DOHH2 (cell line): ENCODE results near the gene CIB1.

Experiments
- H3F3A ChIP-seq: fragments of 200-600 bp; sonication (generic), shearing (Covaris generic); 2 replicates; pipeline ENCODE4 v1.6.0; 2016; ENCODE audit warnings: antibody characterized with exemption, mild to moderate bottlenecking; ENCODE audit not compliant: control insufficient read depth, insufficient read depth
- H3K27ac ChIP-seq: fragments of 200-600 bp; sonication (generic); 2 replicates; pipeline ENCODE4 v1.5.1; 2014; ENCODE audit warnings: low read depth, mild to moderate bottlenecking, low read length, moderate library complexity
- H3K27me3 ChIP-seq: fragments of 200-600 bp; sonication (generic); 2 replicates; pipeline ENCODE4 v1.6.1; 2014; ENCODE audit warnings: mild to moderate bottlenecking, low read length, mixed read lengths; ENCODE audit not compliant: control insufficient read depth
- H3K36me3 ChIP-seq: fragments of 200-600 bp; sonication (generic); 2 replicates; pipeline ENCODE4 v1.6.1; 2014; ENCODE audit warnings: mild to moderate bottlenecking, low read length, moderate library complexity, mixed read lengths; ENCODE audit not compliant: control insufficient read depth
- H3K4me1 ChIP-seq: fragments of 200-600 bp; sonication (generic); 2 replicates; pipeline ENCODE4 v1.6.1; 2014; ENCODE audit warnings: mild to moderate bottlenecking, low read length, mixed read lengths; ENCODE audit not compliant: control insufficient read depth
- H3K4me2 ChIP-seq: fragments of 200-600 bp; sonication (generic); 2 replicates; pipeline ENCODE4 v1.6.0; 2014; ENCODE audit warnings: mild to moderate bottlenecking, low read length, moderate library complexity
- H3K4me3 ChIP-seq: fragments of 200-600 bp; sonication (generic); 2 replicates; pipeline ENCODE4 v1.5.1; 2014; ENCODE audit warnings: mild to moderate bottlenecking, low read length, mixed read lengths
- H3K79me2 ChIP-seq: fragments of 200-600 bp; sonication (generic); 2 replicates; pipeline ENCODE4 v1.6.1; 2014; ENCODE audit warnings: mild to moderate bottlenecking, low read length, mixed read lengths; ENCODE audit not compliant: control insufficient read depth
- H3K9me2 ChIP-seq: fragments of 200-600 bp; sonication (generic); replicated peaks from 2 replicates; pipeline ENCODE4 v1.6.1; 2014; ENCODE audit warnings: mild to moderate bottlenecking, low read length, mixed read lengths; ENCODE audit not compliant: control insufficient read depth
- H3K9me3 ChIP-seq: fragments of 200-600 bp; sonication (generic); 2 replicates; pipeline ENCODE4 v1.6.1; 2014; ENCODE audit warnings: antibody characterized with exemption, low read length, mixed read lengths; ENCODE audit not compliant: control insufficient read depth, insufficient read depth
- H4K20me1 ChIP-seq: fragments of 200-600 bp; sonication (generic); 2 replicates; pipeline ENCODE4 v1.6.0; 2014; ENCODE audit warnings: low read depth, mild to moderate bottlenecking, antibody characterized with exemption, low read length, moderate library complexity; ENCODE audit not compliant: control insufficient read depth, insufficient read depth
- EZH2phosphoT487 ChIP-seq: fragments of 200-600 bp; sonication (generic); IDR thresholded peaks from 2 replicates; pipeline ENCODE4 v1.6.1; 2017; ENCODE audit warnings: borderline replicate concordance, mild to moderate bottlenecking, antibody characterized with exemption, low read length, moderate library complexity, mixed read lengths
- TF ChIP-seq, protein P1 (sequence below): fragments of 200-600 bp; sonication (generic); IDR thresholded peaks from one replicate; pipeline ENCODE4 v1.5.1; 2014; ENCODE audit warnings: antibody characterized with exemption, mild to moderate bottlenecking, low read depth, low read length; ENCODE audit not compliant: poor library complexity, severe bottlenecking

The CIB1 gene

GRCh38 chr15:90209591-90209990, 24.1 kb downstream of the CIB1 start:
- H4K20me1 ChIP-seq: no peaks in the 10 kb centered on the region

GRCh38 chr15:90208356-90208755, 25.4 kb downstream of the CIB1 start:
- Histone ChIP-seq H3K4me2 (no peak overlapping the region), H3K9me3 (no peaks in the 10 kb centered on the region), H3K79me2 (no peaks in the 10 kb centered on the region), H3K27me3 (no peaks in the 10 kb centered on the region), H3K36me3 (no peaks in the 10 kb centered on the region), H3K4me3 (no peak overlapping the region), H3F3A (no peaks in the 10 kb centered on the region), H3K9me2 (no peaks in the 10 kb centered on the region), H4K20me1 (no peaks in the 10 kb centered on the region), H3K4me1 (peaks cover 3% of the 10 kb centered on the region), H3K27ac (no peak overlapping the region)
- no peak for TF ChIP-seq EZH2phosphoT487
- TF ChIP-seq, protein P1, sequence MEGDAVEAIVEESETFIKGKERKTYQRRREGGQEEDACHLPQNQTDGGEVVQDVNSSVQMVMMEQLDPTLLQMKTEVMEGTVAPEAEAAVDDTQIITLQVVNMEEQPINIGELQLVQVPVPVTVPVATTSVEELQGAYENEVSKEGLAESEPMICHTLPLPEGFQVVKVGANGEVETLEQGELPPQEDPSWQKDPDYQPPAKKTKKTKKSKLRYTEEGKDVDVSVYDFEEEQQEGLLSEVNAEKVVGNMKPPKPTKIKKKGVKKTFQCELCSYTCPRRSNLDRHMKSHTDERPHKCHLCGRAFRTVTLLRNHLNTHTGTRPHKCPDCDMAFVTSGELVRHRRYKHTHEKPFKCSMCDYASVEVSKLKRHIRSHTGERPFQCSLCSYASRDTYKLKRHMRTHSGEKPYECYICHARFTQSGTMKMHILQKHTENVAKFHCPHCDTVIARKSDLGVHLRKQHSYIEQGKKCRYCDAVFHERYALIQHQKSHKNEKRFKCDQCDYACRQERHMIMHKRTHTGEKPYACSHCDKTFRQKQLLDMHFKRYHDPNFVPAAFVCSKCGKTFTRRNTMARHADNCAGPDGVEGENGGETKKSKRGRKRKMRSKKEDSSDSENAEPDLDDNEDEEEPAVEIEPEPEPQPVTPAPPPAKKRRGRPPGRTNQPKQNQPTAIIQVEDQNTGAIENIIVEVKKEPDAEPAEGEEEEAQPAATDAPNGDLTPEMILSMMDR: no peak

More at GRCh38 chr15:90209591-90209990, 24.1 kb downstream of the CIB1 start:
- H3K4me3 ChIP-seq: no peak overlapping the region
- no peaks in the 10 kb centered on the region for H3K9me2 ChIP-seq
- H3K79me2 ChIP-seq: no peaks in the 10 kb centered on the region
- no peaks in the 10 kb centered on the region for H3K9me3 ChIP-seq
- H3K4me2 ChIP-seq: no peak overlapping the region
- H3F3A ChIP-seq: no peaks in the 10 kb centered on the region; the same call in 1 of the 2 replicates
- peaks cover 13% of the 10 kb centered on the region for H3K4me1 ChIP-seq
- no peak overlapping the region for H3K27ac ChIP-seq
- TF ChIP-seq EZH2phosphoT487: no peak
- TF ChIP-seq, protein P1: no peak
- H3K27me3 ChIP-seq: no peaks in the 10 kb centered on the region
- H3K36me3 ChIP-seq: no peaks in the 10 kb centered on the region

GRCh38 chr15:90207252-90207651, 26.5 kb downstream of the CIB1 start:
- no peak for TF ChIP-seq EZH2phosphoT487
- TF ChIP-seq, protein P1: no peak
- no peaks in the 10 kb centered on the region for H3K9me3 ChIP-seq
- H3K4me3 ChIP-seq: no peak overlapping the region
- H4K20me1 ChIP-seq: no peaks in the 10 kb centered on the region
- H3K27ac ChIP-seq: no peak overlapping the region
- no peaks in the 10 kb centered on the region for H3F3A ChIP-seq
- peaks cover 2% of the 10 kb centered on the region for H3K27me3 ChIP-seq
- H3K4me2 ChIP-seq: no peak overlapping the region
- H3K9me2 ChIP-seq: no peaks in the 10 kb centered on the region
- H3K36me3 ChIP-seq: no peaks in the 10 kb centered on the region
- peaks cover 6% of the 10 kb centered on the region for H3K4me1 ChIP-seq
- no peaks in the 10 kb centered on the region for H3K79me2 ChIP-seq
